Ectodermal cell (in vitro differentiated cells): Measurements from ENCODE around the gene MBNL3.

ENCODE experiments used
- H3K27ac ChIP-seq: 2 replicates; pipeline ENCODE4 v1.7.0; 2013; ENCODE audit warnings: mild to moderate bottlenecking, low read depth, low read length; ENCODE audit not compliant: insufficient read depth, poor library complexity, severe bottlenecking
- H3K27me3 ChIP-seq: 2 replicates; pipeline ENCODE4 v1.7.0; 2013; ENCODE audit warnings: mild to moderate bottlenecking, low read length; ENCODE audit not compliant: insufficient read depth, control insufficient read depth, poor library complexity, severe bottlenecking
- H3K36me3 ChIP-seq: one replicate; pipeline ENCODE4 v1.7.0; 2013; ENCODE audit warnings: low read length; ENCODE audit not compliant: control insufficient read depth, insufficient read depth
- H3K4me1 ChIP-seq: one replicate; pipeline ENCODE4 v1.7.0; 2013; ENCODE audit warnings: low read length; ENCODE audit not compliant: control insufficient read depth, insufficient read depth
- H3K4me3 ChIP-seq: 2 replicates; pipeline ENCODE4 v1.7.0; 2013; ENCODE audit warnings: low read depth, low read length, control low read depth; ENCODE audit not compliant: insufficient read depth
- H3K9me3 ChIP-seq: 2 replicates; pipeline ENCODE4 v1.7.0; 2013; ENCODE audit warnings: mild to moderate bottlenecking, low read length, moderate library complexity; ENCODE audit not compliant: control insufficient read depth
- WGBS, 2 experiments: methylation state at CpG; one replicate each; pipeline ENCODE4 v1.1.7; 2013; ENCODE audit warnings: missing lambda C conversion rate in 2 of 2; 5-methylcytosine and 5-hydroxymethylcytosine counted together

The MBNL3 gene

GRCh38 chrX:132406106-132406505 lies 82.7 kb downstream of the MBNL3 start:
- Histone ChIP-seq H3K9me3 (no peaks in the 10 kb centered on the region), H3K27ac (no peak overlapping the region)
- WGBS, 2 experiments = 94 to 96% methylated on average over 5 to 7 of the region's 9 CpGs

DNA sequence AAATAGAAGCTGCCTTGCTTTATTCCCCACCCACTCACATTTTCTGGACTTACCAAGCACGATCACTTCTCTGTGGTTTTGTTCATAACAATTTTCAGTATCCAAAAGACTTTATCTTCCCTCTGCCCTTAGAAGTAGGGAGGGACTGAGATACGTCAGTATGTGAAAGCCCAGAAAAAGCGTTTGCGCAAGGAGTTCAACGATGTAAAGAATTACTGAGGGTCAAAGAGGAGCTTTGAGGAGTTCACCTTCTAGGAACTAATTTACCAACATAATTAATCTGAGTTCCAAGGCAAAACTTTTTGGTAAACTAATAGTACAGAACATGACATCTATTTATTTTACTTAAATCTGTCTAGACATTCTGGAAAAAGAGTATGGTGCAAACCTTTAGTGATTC lies 84.6 kb downstream of the MBNL3 start:
- peaks cover 7% of the 10 kb centered on the region for H3K4me1 ChIP-seq
- WGBS, 2 experiments = 96 to 100% methylated on average over 4 to 5 of the region's 5 CpGs
- no peak overlapping the region for H3K27ac ChIP-seq
- H3K27me3 ChIP-seq = no peaks in the 10 kb centered on the region
- H3K4me3 ChIP-seq = no peak overlapping the region
- no peaks in the 10 kb centered on the region for H3K9me3 ChIP-seq
- H3K36me3 ChIP-seq = no peaks in the 10 kb centered on the region

More at GRCh38 chrX:132406106-132406505, 82.7 kb downstream of the MBNL3 start:
- Histone ChIP-seq H3K36me3 (no peaks in the 10 kb centered on the region), H3K27me3 (no peaks in the 10 kb centered on the region), H3K4me3 (no peak overlapping the region), H3K4me1 (peaks cover 20% of the 10 kb centered on the region)

- H3K27me3 ChIP-seq = no peaks in the 10 kb centered on the region
- no peak overlapping the region for H3K4me3 ChIP-seq
- WGBS, 2 experiments = 86 to 88% methylated on average over 1 of the region's 1 CpG
- H3K27ac ChIP-seq = no peak overlapping the region
- no peaks in the 10 kb centered on the region for H3K4me1 ChIP-seq
- H3K9me3 ChIP-seq = no peaks in the 10 kb centered on the region
- H3K36me3 ChIP-seq = no peaks in the 10 kb centered on the region
Measured at GRCh38 chrX:132401935-132402334, 86.9 kb downstream of the MBNL3 start.

DNA sequence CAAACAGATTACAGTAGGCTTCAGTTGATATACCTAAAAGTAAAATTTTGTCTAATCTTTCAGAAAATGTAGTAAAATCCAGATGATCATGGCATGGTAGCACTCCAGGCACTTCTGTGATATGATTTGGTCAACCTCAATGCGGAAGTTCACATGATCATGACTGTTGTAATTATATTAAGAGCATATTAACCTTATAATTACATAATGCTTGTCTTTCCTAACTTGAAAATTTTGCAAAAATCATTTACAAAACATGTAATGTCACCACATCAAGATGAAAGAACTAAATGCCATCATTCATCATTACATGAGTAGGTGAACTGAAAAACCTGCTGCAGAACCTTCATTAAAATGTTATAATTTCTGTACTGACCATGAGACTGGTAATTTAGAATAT lies 88.1 kb downstream of the MBNL3 start:
- Histone ChIP-seq H3K4me1 (no peaks in the 10 kb centered on the region), H3K4me3 (no peak overlapping the region), H3K9me3 (no peaks in the 10 kb centered on the region), H3K36me3 (no peaks in the 10 kb centered on the region), H3K27me3 (no peaks in the 10 kb centered on the region), H3K27ac (no peak overlapping the region)
- WGBS, 2 experiments = 80% methylated on average over 1 of the region's 1 CpG; no CpG with 5 or more reads in 1 of the 2 experiments

- 98 to 100% methylated on average over 2 of the region's 2 CpGs for WGBS, 2 experiments
- Histone ChIP-seq H3K9me3 (no peaks in the 10 kb centered on the region), H3K4me3 (no peak overlapping the region), H3K36me3 (no peaks in the 10 kb centered on the region), H3K27me3 (no peaks in the 10 kb centered on the region), H3K27ac (no peak overlapping the region), H3K4me1 (no peaks in the 10 kb centered on the region)
Measured at GRCh38 chrX:132395645-132396044, 93.2 kb downstream of the MBNL3 start.

DNA sequence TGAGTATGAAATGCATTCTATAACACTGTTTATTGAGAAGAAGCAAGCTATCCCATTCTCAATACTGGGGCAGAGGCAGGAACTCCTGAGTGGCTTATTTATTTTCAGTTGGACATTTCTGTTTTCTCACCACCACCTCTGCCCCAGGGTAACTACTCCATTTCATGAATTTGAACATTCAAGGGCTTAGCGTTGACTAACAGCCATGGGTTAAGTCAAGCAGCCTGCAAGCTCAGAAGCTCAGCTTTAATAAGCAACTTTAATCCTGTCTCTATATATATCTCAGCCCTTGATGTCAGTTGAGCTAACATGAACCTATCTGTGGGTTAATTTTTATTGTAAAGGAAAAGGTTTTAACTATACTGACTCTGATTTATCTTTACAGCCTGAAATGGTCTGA lies 93.8 kb downstream of the MBNL3 start:
- H3K36me3 ChIP-seq = no peaks in the 10 kb centered on the region
- 83 to 88% methylated on average over 1 of the region's 1 CpG for WGBS, 2 experiments

GRCh38 chrX:132394591-132394990 lies 94.2 kb downstream of the MBNL3 start:
- Histone ChIP-seq H3K4me1 (no peaks in the 10 kb centered on the region), H3K27me3 (no peaks in the 10 kb centered on the region), H3K4me3 (no peak overlapping the region), H3K27ac (no peak overlapping the region), H3K9me3 (no peaks in the 10 kb centered on the region), H3K36me3 (no peaks in the 10 kb centered on the region)

More for the DNA sequence above, 93.8 kb downstream of the MBNL3 start:
- Histone ChIP-seq H3K27me3 (no peaks in the 10 kb centered on the region), H3K4me1 (no peaks in the 10 kb centered on the region), H3K27ac (no peak overlapping the region), H3K9me3 (no peaks in the 10 kb centered on the region), H3K4me3 (no peak overlapping the region)

- Histone ChIP-seq H3K27ac (no peak overlapping the region), H3K4me1 (no peaks in the 10 kb centered on the region), H3K36me3 (no peaks in the 10 kb centered on the region), H3K9me3 (no peaks in the 10 kb centered on the region), H3K27me3 (no peaks in the 10 kb centered on the region), H3K4me3 (no peak overlapping the region)
- WGBS, 2 experiments = 91 to 94% methylated on average over 4 of the region's 4 CpGs
Measured at GRCh38 chrX:132393992-132394391, 94.8 kb downstream of the MBNL3 start.

- Histone ChIP-seq H3K4me3 (no peak overlapping the region), H3K4me1 (no peaks in the 10 kb centered on the region), H3K36me3 (no peaks in the 10 kb centered on the region), H3K9me3 (no peaks in the 10 kb centered on the region), H3K27ac (no peak overlapping the region), H3K27me3 (no peaks in the 10 kb centered on the region)
- no CpG with 5 or more reads among the region's 1 CpG for WGBS, 2 experiments
Measured at GRCh38 chrX:132393485-132393884, 95.4 kb downstream of the MBNL3 start.

GRCh38 chrX:132393085-132393484 lies 95.8 kb downstream of the MBNL3 start:
- Histone ChIP-seq H3K4me1 (no peaks in the 10 kb centered on the region), H3K4me3 (no peak overlapping the region), H3K36me3 (no peaks in the 10 kb centered on the region), H3K27ac (no peak overlapping the region), H3K27me3 (no peaks in the 10 kb centered on the region), H3K9me3 (no peaks in the 10 kb centered on the region)

DNA sequence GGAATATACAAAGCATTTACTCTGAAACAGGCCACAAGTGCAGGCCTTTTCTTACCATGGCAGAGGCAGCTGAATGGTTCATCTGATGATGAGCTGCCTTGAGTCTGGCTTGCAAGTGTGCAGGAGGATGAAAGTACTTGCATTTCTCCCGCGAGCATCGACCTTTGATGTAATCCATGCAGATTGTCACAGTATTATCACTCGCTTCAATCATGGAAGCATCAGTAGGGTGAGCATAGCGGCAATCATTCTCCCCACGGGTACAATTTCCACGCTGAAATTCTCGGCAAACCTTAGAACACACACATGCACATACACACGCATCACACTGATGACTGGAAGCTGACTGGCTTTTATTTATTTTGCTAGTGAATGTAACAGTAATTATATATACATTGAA lies 98.0 kb downstream of the MBNL3 start:
- Histone ChIP-seq H3K27me3 (no peaks in the 10 kb centered on the region), H3K4me1 (no peaks in the 10 kb centered on the region), H3K4me3 (no peak overlapping the region), H3K9me3 (no peaks in the 10 kb centered on the region), H3K27ac (no peak overlapping the region), H3K36me3 (no peaks in the 10 kb centered on the region)
- WGBS, 2 experiments = 94 to 95% methylated on average over 7 of the region's 9 CpGs
